Body of pancreas (tissue), 4 donors: ENCODE measurements around the gene CACNA2D4. TPM values are rescaled to one million over a fixed set of nuclear protein-coding genes. Genes with fewer than 3 reads are reported as not detected.

Source experiments
- ATAC-seq: fragments of 150-250 bp; one replicate; pipeline ENCODE4 v1.9.1; 2016
- DNase-seq, 4 donors: peaks; one replicate each; pipeline ENCODE4 v3.0.0-alpha.2; 2019
- H3K27ac ChIP-seq, 4 donors: fragments of 200-600 bp; sonication (generic); 1 replicate in 3 of 4; 2 replicates in 1 of 4; pipeline versions ENCODE4 v1.5.1 to v1.6.1; 2016 to 2019; ENCODE audit warnings: mild to moderate bottlenecking in 1 of 4, mixed read lengths in 1 of 4, moderate library complexity in 1 of 4
- H3K27me3 ChIP-seq, 2 donors: fragments of 200-600 bp; sonication (generic); one replicate each; pipeline ENCODE4 v1.6.0; 2016; ENCODE audit warnings: mild to moderate bottlenecking in 1 of 2
- H3K36me3 ChIP-seq, 2 donors: fragments of 200-600 bp; sonication (generic); replicated peaks in 1 of 2; 2 replicates each; pipeline ENCODE4 v1.5.1; 2016; ENCODE audit warnings: low read depth in 2 of 2; ENCODE audit not compliant: insufficient read depth in 1 of 2
- H3K4me1 ChIP-seq: fragments of 200-600 bp; sonication (generic); one replicate; pipeline ENCODE4 v1.6.0; 2016
- H3K4me3 ChIP-seq, 2 donors: fragments of 200-600 bp; sonication (generic); 1 replicate in 1 of 2; 2 replicates in 1 of 2; pipeline ENCODE4 v1.5.1; 2016 to 2019
- H3K9me3 ChIP-seq, 3 donors: fragments of 200-600 bp; sonication (generic); 1 replicate in 2 of 3; 2 replicates in 1 of 3; pipeline ENCODE4 v1.5.1; 2016
- CTCF ChIP-seq, 7 experiments: fragments of 450-650 bp in 4 of 7; fragments of 200-600 bp in 3 of 7; sonication (generic) in 3 of 7; IDR thresholded peaks; one replicate each; pipeline ENCODE4 v1.5.1; 2016 to 2019; ENCODE audit warnings: antibody characterized with exemption in 7 of 7
- POLR2A ChIP-seq, 3 donors: fragments of 450-650 bp; IDR thresholded peaks; one replicate each; pipeline ENCODE4 v1.6.1; 2016; ENCODE audit warnings: antibody characterized with exemption in 3 of 3, mild to moderate bottlenecking in 2 of 3
- WGBS, 2 donors: methylation state at CpG; one replicate each; pipeline ENCODE4 v1.1.5; 2017; 5-methylcytosine and 5-hydroxymethylcytosine counted together
- intact Hi-C: fragments of 100-400 bp; cut with DNase I; formaldehyde crosslinking; loops from one replicate; pipeline ENCODE4 v1.15.1; 2023
- total RNA-seq, 2 donors: library from RNA; depleted of rRNA; stranded (reverse); fragments of >200 nt; gene quantifications; one replicate each; pipeline ENCODE4 v1.1.0, GENCODE V29; 2016

CACNA2D4 gene
- total RNA-seq, 2 donors from 2014 or later = 3.6 TPM; not detected in 1

- 67 to 82% methylated on average over 5 to 6 of the region's 6 CpGs for WGBS, 2 donors
- H3K36me3 ChIP-seq = peaks cover 0 to 5% of the 10 kb centered on the region in 2 donors
- intact Hi-C loops = no loop called here
- no peaks in the 10 kb centered on the region for H3K9me3 ChIP-seq
- no peak for TF ChIP-seq CTCF (IDR thresholded peaks at IDR 0.05)
- H3K4me1 ChIP-seq = peaks cover 3% of the 10 kb centered on the region
- no peak overlapping the region for H3K27ac ChIP-seq
- H3K27me3 ChIP-seq = no peaks in the 10 kb centered on the region
- DNase-seq = no peak
- no peak for ATAC-seq
- no peak overlapping the region for H3K4me3 ChIP-seq
These were observed 130.7 kb downstream of the CACNA2D4 start for GRCh38 chr12:1787714-1788113.

GRCh38 chr12:1782215-1782614, 136.2 kb downstream of the CACNA2D4 start:
- H3K4me1 ChIP-seq = no peaks in the 10 kb centered on the region
- TF ChIP-seq POLR2A (IDR thresholded peaks at IDR 0.05) (no peak), CTCF (IDR thresholded peaks at IDR 0.05) (no peak)
- DNase-seq = no peak
- no peaks in the 10 kb centered on the region for H3K27me3 ChIP-seq
- no peaks in the 10 kb centered on the region for H3K9me3 ChIP-seq
- H3K27ac ChIP-seq = no peak overlapping the region
- H3K36me3 ChIP-seq = peaks cover 0 to 9% of the 10 kb centered on the region in 2 donors
- H3K4me3 ChIP-seq = no peak overlapping the region
- intact Hi-C loops = no loop called here
- ATAC-seq = no peak
- WGBS, 2 donors = 57 to 61% methylated on average over 2 of the region's 2 CpGs

GRCh38 chr12:1781772-1782171, 136.7 kb downstream of the CACNA2D4 start:
- H3K9me3 ChIP-seq = no peaks in the 10 kb centered on the region
- TF ChIP-seq POLR2A (IDR thresholded peaks at IDR 0.05) (no peak), CTCF (IDR thresholded peaks at IDR 0.05) (no peak)
- no peak for ATAC-seq
- DNase-seq = no peak
- no peak overlapping the region for H3K27ac ChIP-seq
- 27% methylated on average over 2 of the region's 2 CpGs for WGBS, 2 donors
- intact Hi-C loops = no loop called here
- peaks cover 0 to 9% of the 10 kb centered on the region in 2 donors for H3K36me3 ChIP-seq
- no peak overlapping the region for H3K4me3 ChIP-seq
- H3K4me1 ChIP-seq = no peaks in the 10 kb centered on the region
- H3K27me3 ChIP-seq = no peaks in the 10 kb centered on the region

DNA sequence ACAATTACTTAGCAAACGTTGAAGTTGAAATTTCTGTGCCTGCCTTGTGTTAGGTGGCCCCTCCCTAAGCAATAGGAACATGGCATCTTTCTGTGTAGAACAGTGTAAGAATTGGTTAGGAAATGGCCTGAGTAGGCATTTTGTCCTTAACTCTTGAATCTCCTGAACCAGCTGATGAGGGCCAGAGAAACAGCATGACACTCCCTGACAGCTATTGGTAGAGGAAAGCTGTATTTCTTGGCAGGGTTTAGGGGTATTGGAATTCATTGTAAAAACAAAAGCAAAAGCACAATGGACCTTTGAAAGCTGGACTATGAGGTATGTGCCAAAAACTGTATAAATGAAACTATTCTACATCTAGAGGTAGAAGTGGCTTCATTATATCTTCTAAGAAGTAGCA, 138.7 kb downstream of the CACNA2D4 start:
- Histone ChIP-seq H3K4me1 (no peaks in the 10 kb centered on the region), H3K27me3 (no peaks in the 10 kb centered on the region), H3K9me3 (no peaks in the 10 kb centered on the region), H3K27ac (no peak overlapping the region), H3K36me3 (peaks cover 0 to 7% of the 10 kb centered on the region in 2 donors), H3K4me3 (no peak overlapping the region)
- no peak for DNase-seq
- WGBS, 2 donors = 27 to 42% methylated on average over 1 of the region's 1 CpG
- intact Hi-C loops = no loop called here
- ATAC-seq = peak; percentile 24
- TF ChIP-seq CTCF (IDR thresholded peaks at IDR 0.05) (no peak), POLR2A (IDR thresholded peaks at IDR 0.05) (no peak)

GRCh38 chr12:1778911-1779310, 139.5 kb downstream of the CACNA2D4 start:
- intact Hi-C loops = no loop called here
- Histone ChIP-seq H3K9me3 (no peaks in the 10 kb centered on the region), H3K4me1 (no peaks in the 10 kb centered on the region), H3K27ac (no peak overlapping the region), H3K36me3 (peaks cover 0 to 7% of the 10 kb centered on the region in 2 donors), H3K4me3 (no peak overlapping the region), H3K27me3 (no peaks in the 10 kb centered on the region)
- ATAC-seq (no peak), DNase-seq (no peak)
- TF ChIP-seq CTCF (IDR thresholded peaks at IDR 0.05) = no peak
- TF ChIP-seq POLR2A (IDR thresholded peaks at IDR 0.05) = no peak
- WGBS, 2 donors = 85 to 90% methylated on average over 4 of the region's 4 CpGs
